ENCODE data around the gene CACNA1B. TPM values are rescaled to one million over a fixed set of nuclear protein-coding genes. Genes with fewer than 3 reads are reported as not detected.

The CACNA1B gene
- total RNA-seq, 1 experiment from 2014 or later = 1.7 TPM

DNA sequence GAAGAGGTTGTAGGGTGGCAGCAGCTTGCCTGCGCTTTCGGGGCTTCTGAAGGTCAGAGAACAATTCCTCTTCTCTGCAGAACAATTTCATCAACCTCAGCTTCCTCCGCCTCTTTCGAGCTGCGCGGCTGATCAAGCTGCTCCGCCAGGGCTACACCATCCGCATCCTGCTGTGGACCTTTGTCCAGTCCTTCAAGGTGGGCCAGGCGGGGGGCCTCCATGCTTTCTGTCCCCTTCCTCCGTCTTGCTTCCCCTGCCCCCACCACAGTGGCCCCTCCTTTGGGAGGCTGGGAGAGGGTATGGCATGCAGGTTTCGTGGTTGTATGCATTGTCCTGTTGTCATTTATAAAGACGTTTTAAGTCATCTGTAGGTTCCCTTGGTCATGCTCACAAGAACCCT, 195.8 kb downstream of the CACNA1B start:
- no TSS peak for BruUV-seq (replicated peaks)
- Histone ChIP-seq H3K4me2 (ENCODE audit: low read length) (no peak overlapping the region), H3K9me2 (ENCODE audit: insufficient read depth) (no peaks in the 10 kb centered on the region), H3K36me3 (ENCODE audit: control insufficient read depth in 1 of 2, insufficient read depth in 2 of 2, low read length in 2 of 2) (no peaks in the 10 kb centered on the region), H3K9me3 (ENCODE audit: control insufficient read depth in 1 of 2, insufficient read depth in 1 of 2, low read depth in 1 of 2, low read length in 2 of 2) (no peaks in the 10 kb centered on the region), H4K20me1 (ENCODE audit: insufficient read depth) (no peaks in the 10 kb centered on the region), H3K4me1 (ENCODE audit: control insufficient read depth in 1 of 2, insufficient read depth in 2 of 2, low read length in 2 of 2) (no peaks in the 10 kb centered on the region), H2AFZ (ENCODE audit: low read depth, low read length, poor library complexity, severe bottlenecking) (no peak overlapping the region), H3K27ac (ENCODE audit: low read depth, low read length) (no peak overlapping the region), H3K79me2 (ENCODE audit: insufficient read depth, low read length) (no peaks in the 10 kb centered on the region), H3K27me3 (ENCODE audit: insufficient read depth, low read length) (no peaks in the 10 kb centered on the region), H3K9ac (ENCODE audit: low read length) (no peak overlapping the region), H3K4me3 (replicated peaks in 1 of 2; ENCODE audit: low read depth in 1 of 2, low read length in 2 of 2) (no peak overlapping the region)
- TF ChIP-seq CEBPB (IDR thresholded peaks at IDR 0.05; ENCODE audit: low read depth) = no peak
- no peak for TF ChIP-seq EGR1 (IDR thresholded peaks at IDR 0.05; ENCODE audit: low read depth)
- TF ChIP-seq EZH2phosphoT487 (IDR thresholded peaks at IDR 0.05; ENCODE audit: borderline replicate concordance) = no peak
- TF ChIP-seq FOSL1 (IDR thresholded peaks at IDR 0.05; ENCODE audit: low read depth) = no peak
- no peak for TF ChIP-seq TCF7L2 (IDR thresholded peaks at IDR 0.05; ENCODE audit: borderline replicate concordance, extremely low read depth, insufficient read depth, insufficient read length)
- no peak for TF ChIP-seq POLR2A (IDR thresholded peaks at IDR 0.05; ENCODE audit: borderline replicate concordance, extremely low read depth, insufficient read depth, insufficient read length)
- TF ChIP-seq, protein P1, sequence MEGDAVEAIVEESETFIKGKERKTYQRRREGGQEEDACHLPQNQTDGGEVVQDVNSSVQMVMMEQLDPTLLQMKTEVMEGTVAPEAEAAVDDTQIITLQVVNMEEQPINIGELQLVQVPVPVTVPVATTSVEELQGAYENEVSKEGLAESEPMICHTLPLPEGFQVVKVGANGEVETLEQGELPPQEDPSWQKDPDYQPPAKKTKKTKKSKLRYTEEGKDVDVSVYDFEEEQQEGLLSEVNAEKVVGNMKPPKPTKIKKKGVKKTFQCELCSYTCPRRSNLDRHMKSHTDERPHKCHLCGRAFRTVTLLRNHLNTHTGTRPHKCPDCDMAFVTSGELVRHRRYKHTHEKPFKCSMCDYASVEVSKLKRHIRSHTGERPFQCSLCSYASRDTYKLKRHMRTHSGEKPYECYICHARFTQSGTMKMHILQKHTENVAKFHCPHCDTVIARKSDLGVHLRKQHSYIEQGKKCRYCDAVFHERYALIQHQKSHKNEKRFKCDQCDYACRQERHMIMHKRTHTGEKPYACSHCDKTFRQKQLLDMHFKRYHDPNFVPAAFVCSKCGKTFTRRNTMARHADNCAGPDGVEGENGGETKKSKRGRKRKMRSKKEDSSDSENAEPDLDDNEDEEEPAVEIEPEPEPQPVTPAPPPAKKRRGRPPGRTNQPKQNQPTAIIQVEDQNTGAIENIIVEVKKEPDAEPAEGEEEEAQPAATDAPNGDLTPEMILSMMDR (IDR thresholded peaks at IDR 0.05 in 2 of 3, conservative IDR thresholded peaks at IDR 0.05 in 1 of 3; ENCODE audit: borderline replicate concordance in 1 of 3, insufficient read depth in 1 of 3, low read depth in 2 of 3, low read length in 2 of 3) = no peak
- no peak for TF ChIP-seq SIN3A (IDR thresholded peaks at IDR 0.05; ENCODE audit: low read depth)
- no peak for TF ChIP-seq EZH2 (IDR thresholded peaks at IDR 0.05)
- no peak for TF ChIP-seq RAD21 (IDR thresholded peaks at IDR 0.05; ENCODE audit: low read depth)
- no peak for TF ChIP-seq SRF (IDR thresholded peaks at IDR 0.05; ENCODE audit: low read depth)
- TF ChIP-seq SP1 (IDR thresholded peaks at IDR 0.05; ENCODE audit: low read depth) = no peak
- ChIA-PET RAD21 (ENCODE audit: low non-redundant PET in 1 of 2, low total read pairs in 2 of 2, uncharacterized antibody in 2 of 2, unreplicated experiment in 2 of 2) (no interaction called here), POLR2A (no interaction called here), CTCF (no interaction called here)
- no peak for ATAC-seq
- intact Hi-C loops (cut with micrococcal nuclease) = no loop called here
- DNase-seq (ENCODE audit: low read depth, low spot score) = no peak
